ENCODE measurements around the gene TMEM202.
"Not testable (repeated sequence)": the region's sequence is repeated elsewhere in the genome, so short reads cannot be mapped to it uniquely, and the experiment has no call there.

- not testable (repeated sequence) for TF ChIP-seq KDM1A (IDR thresholded peaks at IDR 0.05; ENCODE audit: borderline replicate concordance); RB1 (IDR thresholded peaks at IDR 0.05; ENCODE audit: borderline replicate concordance); CHD4 (IDR thresholded peaks at IDR 0.05); GATAD2B (conservative IDR thresholded peaks at IDR 0.05; ENCODE audit: low read depth); CTCF (IDR thresholded peaks at IDR 0.05 in 2 of 3, conservative IDR thresholded peaks at IDR 0.05 in 1 of 3; ENCODE audit: control insufficient read depth in 2 of 3, extremely low read depth in 1 of 3, insufficient read depth in 1 of 3, low read depth in 3 of 3, low read length in 3 of 3); SMAD1 (IDR thresholded peaks at IDR 0.05; ENCODE audit: low read depth, partially characterized antibody)
Measured at GRCh38 chr15:72442848-72443247, 44.7 kb downstream of the TMEM202 start.

Measured in GM12878 (cell line).